ENCODE data around the gene NABP1. TPM values are rescaled to one million over a fixed set of nuclear protein-coding genes. Genes with fewer than 3 reads are reported as not detected.

The NABP1 gene
- total RNA-seq, 6 donors from 2014 or later: 35.7 to 137 (median 46.9) TPM

GRCh38 chr2:191666226-191666625, 11.7 kb upstream of the NABP1 start:
- ATAC-seq (ENCODE audit: low FRiP score in 2 of 2): no peak

GRCh38 chr2:191666732-191667131, 11.2 kb upstream of the NABP1 start:
- Histone ChIP-seq H3K9me3 (no peaks in the 10 kb centered on the region), H3K27me3 (no peaks in the 10 kb centered on the region), H3K27ac (peak overlapping the region in 2 of 4 donors; percentile 19 to 47), H3K36me3 (no peaks in the 10 kb centered on the region), H3K4me1 (no peaks in the 10 kb centered on the region), H3K4me3 (no peak overlapping the region)
- ATAC-seq (ENCODE audit: low FRiP score in 2 of 2) (peak in 1 of 2 donors; percentile 69), DNase-seq (no peak)
- 39 to 43% methylated on average over 3 of the region's 3 CpGs for WGBS, 2 donors
- no peak for TF ChIP-seq POLR2A (IDR thresholded peaks at IDR 0.05)
- no peak for TF ChIP-seq CTCF (IDR thresholded peaks at IDR 0.05)
- no peak for TF ChIP-seq EP300 (IDR thresholded peaks at IDR 0.05)
- TF ChIP-seq POLR2AphosphoS5 (IDR thresholded peaks at IDR 0.05): no peak

More at GRCh38 chr2:191666226-191666625, 11.7 kb upstream of the NABP1 start:
- WGBS, 2 donors: 81 to 83% methylated on average over 4 of the region's 4 CpGs
- TF ChIP-seq POLR2A (IDR thresholded peaks at IDR 0.05) (no peak), EP300 (IDR thresholded peaks at IDR 0.05) (no peak), POLR2AphosphoS5 (IDR thresholded peaks at IDR 0.05) (no peak), CTCF (IDR thresholded peaks at IDR 0.05) (no peak)
- DNase-seq: no peak
- Histone ChIP-seq H3K4me3 (no peak overlapping the region), H3K27me3 (no peaks in the 10 kb centered on the region), H3K4me1 (no peaks in the 10 kb centered on the region), H3K36me3 (no peaks in the 10 kb centered on the region), H3K27ac (peak overlapping the region in 2 of 4 donors; percentile 19 to 47), H3K9me3 (no peaks in the 10 kb centered on the region)

GRCh38 chr2:191670076-191670475, 7.9 kb upstream of the NABP1 start:
- Histone ChIP-seq H3K27me3 (no peaks in the 10 kb centered on the region), H3K4me1 (no peaks in the 10 kb centered on the region), H3K9me3 (no peaks in the 10 kb centered on the region), H3K36me3 (no peaks in the 10 kb centered on the region), H3K27ac (no peak overlapping the region), H3K4me3 (no peak overlapping the region)
- ATAC-seq (ENCODE audit: low FRiP score in 2 of 2) (no peak), DNase-seq (no peak)
- TF ChIP-seq POLR2A (IDR thresholded peaks at IDR 0.05) (no peak), CTCF (IDR thresholded peaks at IDR 0.05) (no peak), POLR2AphosphoS5 (IDR thresholded peaks at IDR 0.05) (no peak), EP300 (IDR thresholded peaks at IDR 0.05) (no peak)

DNA sequence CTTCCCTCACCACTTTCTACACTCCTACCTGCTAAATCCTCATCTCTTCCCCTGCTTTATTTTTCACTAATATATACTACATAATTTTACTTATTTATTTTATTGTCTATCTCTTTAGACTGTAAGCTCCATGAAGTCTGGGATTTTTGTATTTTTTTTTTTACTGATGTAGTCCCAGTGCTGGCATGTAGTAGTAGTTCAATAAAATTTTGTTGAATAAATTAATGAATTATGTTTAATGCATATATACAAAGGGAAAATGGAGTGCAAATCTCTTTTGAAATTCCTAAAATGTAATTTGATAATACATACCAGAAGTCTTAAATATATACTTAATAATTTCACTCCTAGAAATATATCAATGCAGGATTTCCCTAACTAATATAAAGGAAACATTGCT, 7.1 kb upstream of the NABP1 start:
- H3K9me3 ChIP-seq: no peaks in the 10 kb centered on the region
- peaks cover 0 to 2% (median 0%) of the 10 kb centered on the region in 4 donors for H3K4me1 ChIP-seq
- DNase-seq (no peak), ATAC-seq (ENCODE audit: low FRiP score in 2 of 2) (no peak)
- H3K36me3 ChIP-seq: no peaks in the 10 kb centered on the region
- no peak overlapping the region for H3K4me3 ChIP-seq
- no peaks in the 10 kb centered on the region for H3K27me3 ChIP-seq
- TF ChIP-seq POLR2AphosphoS5 (IDR thresholded peaks at IDR 0.05) (no peak), CTCF (IDR thresholded peaks at IDR 0.05) (no peak), EP300 (IDR thresholded peaks at IDR 0.05) (no peak), POLR2A (IDR thresholded peaks at IDR 0.05) (no peak)
- H3K27ac ChIP-seq: no peak overlapping the region
